ENCODE results near the gene CNOT6L. TPM values are rescaled to one million over a fixed set of nuclear protein-coding genes. Genes with fewer than 3 reads are reported as not detected.

The CNOT6L gene
- total RNA-seq, 1 experiment from 2014 or later = 14.5 TPM

DNA sequence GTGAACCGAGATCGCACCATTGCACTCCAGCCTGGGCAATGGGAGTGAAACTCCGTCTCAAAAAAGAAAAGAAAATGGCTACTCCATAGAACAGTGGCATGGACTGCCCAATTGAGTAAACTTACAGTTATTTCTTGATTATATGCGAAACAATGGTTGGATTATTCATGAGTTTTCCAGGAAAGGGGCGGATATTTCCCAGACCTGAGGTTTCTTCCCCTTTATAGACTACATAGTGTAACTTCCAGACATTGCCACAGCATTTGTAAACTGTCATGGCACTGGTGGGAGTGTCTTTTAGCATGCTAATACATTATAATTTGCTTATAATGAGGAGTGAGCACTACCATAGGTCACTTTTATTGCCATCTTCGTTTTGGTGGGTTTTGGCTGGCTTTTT is 29.3 kb upstream of the CNOT6L start:
- no peak overlapping the region for H2BK15ac ChIP-seq (ENCODE audit: low read depth, low read length)
- no peaks in the 10 kb centered on the region for H3K23me2 ChIP-seq (ENCODE audit: insufficient read length, low read depth, low read length, poor library complexity, severe bottlenecking)
- TF ChIP-seq, protein P1, sequence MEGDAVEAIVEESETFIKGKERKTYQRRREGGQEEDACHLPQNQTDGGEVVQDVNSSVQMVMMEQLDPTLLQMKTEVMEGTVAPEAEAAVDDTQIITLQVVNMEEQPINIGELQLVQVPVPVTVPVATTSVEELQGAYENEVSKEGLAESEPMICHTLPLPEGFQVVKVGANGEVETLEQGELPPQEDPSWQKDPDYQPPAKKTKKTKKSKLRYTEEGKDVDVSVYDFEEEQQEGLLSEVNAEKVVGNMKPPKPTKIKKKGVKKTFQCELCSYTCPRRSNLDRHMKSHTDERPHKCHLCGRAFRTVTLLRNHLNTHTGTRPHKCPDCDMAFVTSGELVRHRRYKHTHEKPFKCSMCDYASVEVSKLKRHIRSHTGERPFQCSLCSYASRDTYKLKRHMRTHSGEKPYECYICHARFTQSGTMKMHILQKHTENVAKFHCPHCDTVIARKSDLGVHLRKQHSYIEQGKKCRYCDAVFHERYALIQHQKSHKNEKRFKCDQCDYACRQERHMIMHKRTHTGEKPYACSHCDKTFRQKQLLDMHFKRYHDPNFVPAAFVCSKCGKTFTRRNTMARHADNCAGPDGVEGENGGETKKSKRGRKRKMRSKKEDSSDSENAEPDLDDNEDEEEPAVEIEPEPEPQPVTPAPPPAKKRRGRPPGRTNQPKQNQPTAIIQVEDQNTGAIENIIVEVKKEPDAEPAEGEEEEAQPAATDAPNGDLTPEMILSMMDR (conservative IDR thresholded peaks at IDR 0.05) = no peak
- no peak overlapping the region for H3K27ac Mint-ChIP-seq
- H3K23ac ChIP-seq (ENCODE audit: insufficient read length, low read depth, low read length) = no peak overlapping the region
- H2BK12ac ChIP-seq (ENCODE audit: insufficient read length, low read depth, low read length) = no peak overlapping the region
- H3K79me1 ChIP-seq (ENCODE audit: insufficient read depth, low read depth, low read length, poor library complexity, severe bottlenecking) = no peaks in the 10 kb centered on the region
- no peaks in the 10 kb centered on the region for H3K27me3 Mint-ChIP-seq (ENCODE audit: low read depth)
- no peaks in the 10 kb centered on the region for H3K79me2 ChIP-seq (ENCODE audit: insufficient read depth, low read length)
- no peak overlapping the region for H3K9ac ChIP-seq (ENCODE audit: extremely low read depth, insufficient read length, low read length)
- H3K9me3 ChIP-seq (ENCODE audit: control insufficient read depth, low read depth, low read length) = no peaks in the 10 kb centered on the region
- no peak overlapping the region for H4K8ac ChIP-seq (replicated peaks; ENCODE audit: insufficient read length, low read depth, low read length)
- H2BK5ac ChIP-seq (ENCODE audit: insufficient read length, low read length) = no peak overlapping the region
- no peaks in the 10 kb centered on the region for H3K27me3 ChIP-seq (ENCODE audit: insufficient read depth, low read length)
- H2AFZ ChIP-seq (ENCODE audit: low read length) = no peak overlapping the region
- peaks cover 8 to 9% of the 10 kb centered on the region in 2 experiments for H3K4me1 Mint-ChIP-seq
- H4K91ac ChIP-seq (ENCODE audit: insufficient read length, low read depth, low read length) = no peak overlapping the region
- H3K56ac ChIP-seq (ENCODE audit: insufficient read length, low read depth, low read length) = no peak overlapping the region
- H2BK20ac ChIP-seq (ENCODE audit: low read depth, low read length, poor library complexity, severe bottlenecking) = no peak overlapping the region
- H3K4ac ChIP-seq (ENCODE audit: low read depth, low read length) = no peak overlapping the region
- H3K4me3 Mint-ChIP-seq = no peak overlapping the region
- H4K5ac ChIP-seq (ENCODE audit: insufficient read length, low read depth, low read length) = no peak overlapping the region
- no peak overlapping the region for H2BK120ac ChIP-seq (ENCODE audit: low read depth, low read length, poor library complexity, severe bottlenecking)
- no CpG with 5 or more reads among the region's 6 CpGs for WGBS (ENCODE audit: extremely low coverage, insufficient read length, low lambda C conversion rate)
- no peaks in the 10 kb centered on the region for H3K4me1 ChIP-seq (ENCODE audit: insufficient read depth, low read length)
- H3K36me3 Mint-ChIP-seq (ENCODE audit: insufficient read depth in 1 of 3, low read depth in 3 of 3) = no peaks in the 10 kb centered on the region
- no peak overlapping the region for H2AK5ac ChIP-seq (ENCODE audit: insufficient read length, low read length)
- no peaks in the 10 kb centered on the region for H4K20me1 ChIP-seq (ENCODE audit: control insufficient read depth, insufficient read depth, insufficient read length)
- no peak overlapping the region for H3K4me2 ChIP-seq (ENCODE audit: insufficient read depth, insufficient read length, low read length)
- H3K9me3 Mint-ChIP-seq = no peaks in the 10 kb centered on the region
- no peak overlapping the region for H3K18ac ChIP-seq (ENCODE audit: insufficient read length, low read depth, low read length)
- H3T11ph ChIP-seq (ENCODE audit: low read length) = no peak overlapping the region
- no peak for DNase-seq
- H3K27ac ChIP-seq (ENCODE audit: insufficient read length, low read depth, low read length) = no peak overlapping the region
- no peak overlapping the region for H3K14ac ChIP-seq (ENCODE audit: insufficient read depth, low read length)

Measured in H9 (cell line).